GM21367 (cell line): ENCODE results near the gene ATXN1.

Experiments
- ATAC-seq: cut with Tn5 transposase; IDR thresholded peaks from one replicate; pipeline ENCODE4 v1.9.1; 2021; ENCODE audit not compliant: unreplicated experiment

Gene ATXN1

DNA sequence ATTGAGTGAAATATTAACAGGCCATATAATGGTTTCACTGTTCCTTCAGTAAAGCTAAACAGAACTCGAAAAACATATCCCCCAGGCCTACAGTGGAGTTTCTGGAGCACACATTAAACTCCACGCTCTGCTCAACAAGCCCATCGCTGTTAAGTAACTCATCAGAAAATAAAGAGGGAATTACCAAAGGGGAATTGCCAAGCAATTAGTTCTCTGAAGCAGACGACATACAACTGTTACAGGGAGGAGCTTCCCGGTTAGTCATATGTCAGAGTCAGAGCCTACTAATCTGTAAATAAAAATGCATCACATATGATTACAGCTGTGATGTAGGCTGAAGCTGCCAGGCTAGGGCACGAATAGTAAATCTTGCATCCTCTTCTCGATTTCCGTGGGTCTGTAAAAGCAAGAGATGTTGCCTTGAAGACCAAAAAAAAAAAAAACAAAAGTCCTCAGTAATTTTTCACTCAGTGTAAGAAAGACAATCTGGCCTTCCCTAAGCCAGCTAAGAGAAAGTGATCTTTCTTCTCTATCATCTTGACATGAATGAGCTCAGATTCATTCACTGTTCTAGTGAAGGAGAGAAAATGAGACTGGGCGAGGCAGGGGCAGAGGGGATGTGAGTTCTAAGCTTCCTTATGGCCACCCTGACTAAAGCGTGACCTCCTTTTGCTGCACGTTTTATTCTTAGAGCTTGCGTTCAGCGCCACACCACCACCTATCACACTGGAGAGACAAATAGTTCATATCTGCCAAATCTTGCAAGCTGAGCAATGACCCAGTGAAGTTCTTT, 13.8 kb downstream of the ATXN1 start:
- no peak for ATAC-seq

DNA sequence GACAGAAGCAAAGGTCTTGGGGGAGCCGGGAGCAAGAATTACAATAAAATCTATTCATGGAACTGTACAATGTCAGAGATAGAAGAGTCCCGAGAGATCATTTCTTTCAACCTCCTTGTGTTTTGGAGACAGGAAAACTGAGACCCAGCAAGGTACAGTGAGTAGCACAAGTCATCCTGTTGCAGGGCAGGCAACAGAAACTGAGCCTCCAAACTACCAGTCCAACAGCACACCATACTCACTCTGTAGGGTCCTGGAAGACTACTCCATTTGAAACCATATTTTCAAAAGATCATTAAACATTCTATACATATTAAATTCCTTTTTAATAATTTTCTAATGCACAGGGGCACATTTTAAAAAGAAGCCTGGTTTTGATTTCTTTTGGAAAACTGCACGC, 14.4 kb downstream of the ATXN1 start:
- no peak for ATAC-seq

DNA sequence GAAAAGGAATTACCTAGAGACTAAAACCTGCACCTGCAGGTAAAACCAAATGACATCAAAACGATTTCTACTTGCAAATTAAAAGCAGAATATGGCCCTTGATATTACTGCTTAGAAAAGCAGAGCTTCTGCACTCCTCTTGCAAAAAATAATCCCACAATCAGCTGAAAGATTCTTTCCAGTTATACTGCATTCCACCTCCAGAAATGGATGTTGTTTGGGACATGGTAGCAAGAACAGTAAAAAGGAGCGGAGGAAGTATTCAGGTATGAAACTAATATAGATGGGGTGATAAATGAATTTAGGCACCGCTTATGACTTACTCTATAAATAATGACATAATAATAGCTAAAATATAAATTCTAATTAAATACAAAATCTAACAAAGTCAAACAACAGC, 14.9 kb downstream of the ATXN1 start:
- no peak for ATAC-seq

DNA sequence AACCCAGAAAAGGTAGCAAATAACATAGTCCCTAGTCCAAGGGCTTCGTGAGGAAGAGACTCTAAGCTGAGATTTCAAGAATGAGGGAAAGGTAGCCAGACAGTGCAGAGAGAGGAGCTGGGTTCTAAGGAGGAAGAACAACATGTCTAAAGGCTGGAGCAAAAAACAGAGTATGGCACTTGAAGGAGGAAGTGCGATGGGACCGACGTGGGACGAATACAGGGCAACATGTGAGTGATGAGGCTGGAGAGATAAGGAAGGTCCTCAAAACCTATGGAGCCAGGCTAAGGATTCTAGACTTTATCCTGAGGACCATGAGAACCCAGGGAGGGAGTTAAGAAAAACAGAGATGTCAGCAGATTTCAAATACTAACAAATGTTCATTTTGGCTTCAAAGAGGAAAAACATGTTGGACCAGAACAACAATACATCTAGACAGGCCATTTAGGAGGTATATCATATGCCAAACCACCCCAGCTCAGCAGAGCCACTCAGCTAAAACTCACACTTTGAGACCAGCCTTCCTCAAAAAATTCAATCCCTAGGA, 17.5 kb downstream of the ATXN1 start:
- no peak for ATAC-seq

DNA sequence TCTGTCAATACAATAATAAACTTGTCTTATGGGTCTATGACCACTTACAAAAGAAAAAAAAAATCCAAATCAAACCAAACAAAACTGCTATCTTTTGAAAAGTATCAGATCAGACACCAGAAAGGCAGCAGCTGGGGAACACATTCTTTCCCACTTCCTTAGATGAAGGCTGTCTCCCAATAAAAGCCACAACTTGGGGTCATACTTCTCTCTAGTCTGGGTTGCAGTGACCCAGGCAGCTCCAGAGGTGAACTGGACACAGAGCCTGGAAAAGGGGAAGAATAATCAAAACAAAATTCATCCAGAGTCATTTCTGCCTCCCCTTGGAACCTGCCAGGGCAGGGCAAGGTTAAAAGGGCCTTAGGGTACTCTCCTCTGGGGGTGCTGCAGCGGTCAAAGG, 19.1 kb downstream of the ATXN1 start:
- no peak for ATAC-seq

DNA sequence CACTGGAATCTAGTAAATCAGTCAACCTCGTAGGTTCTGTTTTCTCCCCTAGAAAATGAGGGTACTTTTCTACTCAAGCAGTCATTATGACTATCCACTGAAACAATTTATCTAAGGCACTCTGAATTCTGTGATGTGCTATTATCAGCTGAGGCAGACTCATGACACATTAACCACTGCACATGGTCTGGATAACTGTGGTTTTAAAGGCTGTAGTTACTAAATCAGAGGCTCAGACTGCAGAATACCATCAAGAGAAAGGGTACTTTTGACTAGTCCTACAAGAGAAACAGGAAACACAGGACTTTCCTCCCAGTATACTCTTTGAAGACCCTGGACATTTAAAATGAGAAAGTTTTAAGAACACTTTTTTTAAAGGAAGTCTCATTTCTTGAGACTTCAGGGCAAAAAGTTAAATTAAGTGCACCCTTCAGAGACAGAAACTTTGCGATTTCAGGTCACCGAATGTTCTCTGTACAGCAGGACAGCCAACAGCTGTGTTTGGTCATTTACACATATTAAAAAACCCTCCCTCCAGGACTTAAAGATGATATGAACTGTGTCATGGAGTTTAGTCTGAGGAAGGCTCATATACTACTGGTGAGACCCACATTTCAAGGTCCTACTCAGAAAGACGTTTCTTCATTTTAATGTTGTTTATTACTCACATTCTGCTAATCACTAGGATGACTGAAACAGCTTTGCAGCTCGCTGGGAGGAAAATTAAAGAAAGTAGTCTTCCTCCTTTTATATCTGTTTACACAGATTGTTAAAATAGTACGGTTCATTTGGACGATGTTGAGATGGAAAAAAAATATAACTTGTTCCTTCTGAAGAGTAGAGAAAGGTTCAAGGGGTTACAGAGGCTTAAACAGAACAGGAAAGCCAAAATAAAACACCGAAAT, 19.9 kb downstream of the ATXN1 start:
- ATAC-seq: no peak

DNA sequence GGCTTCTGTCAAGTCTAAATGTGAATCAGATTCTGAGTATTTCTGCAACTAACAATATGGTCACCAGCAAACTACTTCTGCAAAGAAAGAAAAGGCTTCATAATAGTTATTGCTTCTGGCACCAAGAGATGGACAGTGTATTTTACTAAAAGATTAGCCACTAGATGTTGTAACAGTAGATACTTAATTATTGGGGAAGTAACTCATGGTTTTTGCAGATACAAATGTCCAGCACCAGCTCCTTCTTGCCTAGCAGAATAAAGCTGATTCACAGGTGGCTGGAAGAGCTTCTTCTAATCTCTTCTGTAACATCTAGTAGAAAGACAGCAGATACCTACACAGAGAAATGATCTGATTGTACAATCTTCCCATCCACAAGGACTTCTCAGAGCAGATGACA, 21.2 kb downstream of the ATXN1 start:
- ATAC-seq: no peak

DNA sequence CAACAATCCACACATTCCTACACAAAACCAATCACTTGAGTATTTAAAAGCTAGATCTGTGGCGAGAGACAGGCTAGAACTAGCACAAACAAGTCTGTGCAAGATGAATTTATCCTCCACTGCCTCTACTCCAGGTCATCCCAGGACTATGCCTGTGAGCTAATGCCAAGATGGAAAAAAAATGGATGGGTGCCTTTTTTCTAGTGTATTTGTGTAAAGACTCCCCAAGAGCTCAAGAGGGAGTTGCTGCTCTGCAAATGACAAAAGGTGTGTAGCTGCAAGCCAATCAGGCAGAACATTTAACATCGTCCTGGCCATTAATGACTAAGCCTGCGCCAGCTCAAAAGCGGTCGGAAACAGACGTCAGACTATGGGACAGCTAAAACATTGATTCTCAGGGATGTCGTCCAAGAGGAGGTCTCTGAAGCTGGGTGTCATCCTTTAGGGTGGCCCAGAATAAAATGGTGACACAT, 21.9 kb downstream of the ATXN1 start:
- ATAC-seq: no peak

DNA sequence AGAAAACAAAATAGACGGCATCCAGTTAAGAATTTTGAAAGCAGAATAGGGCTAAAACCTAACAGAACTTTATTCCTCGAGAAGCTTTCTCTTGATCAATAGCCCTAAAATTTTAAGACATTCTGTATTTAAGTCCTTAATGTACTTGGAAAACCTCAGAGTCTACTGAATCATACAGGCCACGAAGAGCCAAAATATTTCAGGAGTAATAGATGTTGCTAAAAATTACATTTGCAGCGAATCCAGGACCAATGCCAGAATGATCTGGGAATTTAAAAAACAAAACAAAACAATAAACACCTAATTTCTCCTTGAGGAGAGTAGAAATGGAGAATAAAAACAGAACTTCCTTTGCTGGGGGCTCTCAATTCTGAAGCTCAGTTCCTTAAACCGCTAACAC, 23.3 kb downstream of the ATXN1 start:
- no peak for ATAC-seq

DNA sequence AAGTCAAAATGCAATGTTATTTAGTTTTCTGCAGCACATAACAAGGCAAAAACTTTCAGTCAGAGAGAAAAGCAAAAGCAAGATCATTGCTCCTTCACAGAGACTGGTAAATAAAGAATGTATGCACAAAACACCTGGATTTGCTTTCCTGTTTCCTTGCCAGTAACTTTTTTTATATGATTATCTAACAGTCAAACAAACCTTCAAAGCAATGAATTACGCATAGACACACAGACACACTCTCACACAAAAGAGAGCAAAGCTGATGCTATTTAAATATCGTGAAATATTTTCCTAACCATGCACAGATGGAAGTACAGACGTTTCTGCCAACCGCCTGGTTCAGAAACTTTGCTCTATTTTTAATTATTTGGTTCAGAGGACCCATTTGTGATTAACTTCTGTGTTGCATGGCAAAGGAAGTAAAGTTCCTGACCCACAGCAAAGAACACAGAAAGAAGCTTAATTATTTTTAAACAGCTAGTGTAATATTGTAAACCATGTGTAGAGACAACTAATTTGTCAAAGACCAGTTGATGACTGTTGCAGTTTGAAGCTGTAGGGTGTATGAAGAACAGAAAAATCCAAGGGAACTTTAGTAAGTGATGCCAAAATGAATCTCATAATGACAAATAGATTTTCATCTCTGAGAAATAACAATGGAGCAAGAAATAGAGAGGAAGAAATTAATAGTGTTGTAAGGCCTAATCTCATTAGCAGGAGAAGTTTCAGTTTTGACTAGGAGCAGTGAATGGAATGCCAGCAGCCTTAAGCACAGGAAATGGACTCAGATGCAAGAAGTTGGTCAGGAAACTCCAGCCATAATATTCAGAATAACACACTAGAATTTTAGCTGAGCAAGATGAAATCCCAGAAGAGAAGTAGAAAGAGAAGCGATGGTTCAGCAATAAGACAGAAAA, 24.1 kb downstream of the ATXN1 start:
- no peak for ATAC-seq

DNA sequence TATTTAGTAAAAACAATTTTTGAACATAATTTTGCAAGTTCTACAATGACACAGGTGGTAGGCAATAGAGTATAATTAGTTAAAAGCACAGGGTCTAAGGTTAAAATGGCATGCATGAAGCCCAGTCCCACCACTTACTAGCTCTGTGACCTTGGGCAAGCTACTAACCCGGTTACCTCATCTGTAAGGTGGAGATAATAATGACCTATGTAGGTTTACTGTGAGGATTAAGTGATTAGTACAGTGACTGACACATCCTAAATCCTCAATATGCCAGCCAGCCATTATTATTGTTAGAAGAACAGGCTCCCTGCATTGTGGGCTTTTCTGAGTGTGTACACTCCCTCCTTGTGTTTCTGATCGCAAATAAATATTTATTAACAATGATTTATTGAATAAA, 26.2 kb downstream of the ATXN1 start:
- ATAC-seq: no peak

DNA sequence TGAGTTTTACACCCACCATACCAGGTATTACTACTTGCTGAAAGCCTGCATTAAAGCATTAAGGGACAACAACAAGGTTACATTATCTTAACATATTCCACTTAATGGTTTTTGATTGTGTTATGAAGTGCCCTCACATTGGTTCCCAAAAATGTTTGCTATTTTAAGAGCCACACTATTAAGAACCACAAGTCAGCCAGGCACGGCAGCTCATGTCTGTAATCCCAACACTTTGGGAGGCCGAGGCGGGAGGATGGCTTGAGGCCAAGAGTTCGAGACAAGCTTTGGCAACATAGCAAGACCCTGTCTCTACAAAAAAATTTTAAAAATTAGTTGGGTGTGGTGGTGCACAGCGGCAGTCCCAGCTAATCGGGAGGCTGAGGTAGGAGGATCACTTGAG, 28.2 kb downstream of the ATXN1 start:
- ATAC-seq: no peak

DNA sequence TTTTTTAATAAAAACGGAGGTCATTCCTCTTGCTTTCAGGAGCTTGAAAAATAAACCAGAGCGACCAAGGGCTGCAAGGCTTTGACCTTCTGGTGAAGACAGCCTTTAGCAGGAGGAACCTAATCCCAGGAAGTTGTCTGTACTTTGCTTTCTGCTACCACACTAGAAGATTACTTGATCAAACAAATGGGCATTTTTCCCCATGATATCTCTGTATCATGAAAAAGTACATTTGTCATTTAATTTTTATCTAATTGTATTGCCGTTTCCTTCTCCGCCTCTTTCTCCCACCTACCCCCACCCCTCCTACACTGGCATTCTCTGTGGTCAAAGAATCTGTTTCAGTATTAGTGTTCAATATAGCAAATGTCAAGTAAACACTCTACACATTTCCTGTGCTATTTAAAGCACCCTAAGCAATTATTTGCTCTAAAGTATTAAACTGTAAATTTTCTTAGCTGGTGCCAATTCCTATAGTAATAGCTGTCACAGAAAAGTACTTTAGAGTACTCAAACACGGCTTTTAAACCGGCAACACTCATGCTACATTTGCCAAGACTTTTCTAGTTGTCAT, 29.7 kb downstream of the ATXN1 start:
- peak; percentile 96 for ATAC-seq

DNA sequence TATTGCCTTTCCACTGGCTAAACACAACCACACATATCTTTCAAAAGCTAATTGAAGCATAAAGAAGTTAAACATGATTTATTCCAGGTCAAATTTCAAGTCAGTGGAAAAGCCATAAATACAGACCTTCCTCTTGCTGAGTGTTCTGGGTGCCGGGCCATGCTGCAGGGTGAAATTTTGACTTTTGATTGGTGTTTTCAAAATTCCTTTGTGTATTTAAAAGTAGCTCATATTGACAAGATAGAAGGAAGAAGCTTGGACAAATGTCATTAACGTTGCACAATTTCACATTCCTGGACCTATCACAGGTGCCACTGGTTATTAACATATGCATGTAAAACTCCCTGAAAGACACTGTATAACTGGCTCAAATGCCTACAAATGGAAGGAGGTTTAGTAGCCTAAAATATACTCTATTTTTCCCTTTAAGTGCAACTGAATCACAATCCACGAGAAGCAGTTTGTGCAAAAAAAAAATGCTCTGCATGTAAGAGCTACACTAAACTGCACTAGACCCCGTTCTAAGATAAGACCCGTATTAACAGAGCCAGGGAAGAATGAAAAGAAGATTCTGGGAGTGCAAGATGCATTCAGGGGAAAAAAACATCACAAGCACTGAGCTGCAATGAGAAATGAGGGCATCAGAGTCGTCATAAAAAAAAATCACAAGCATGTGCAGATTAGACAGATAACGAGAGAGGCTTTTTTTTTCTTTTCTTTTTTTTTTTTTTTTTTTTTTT, 30.4 kb downstream of the ATXN1 start:
- no peak for ATAC-seq

DNA sequence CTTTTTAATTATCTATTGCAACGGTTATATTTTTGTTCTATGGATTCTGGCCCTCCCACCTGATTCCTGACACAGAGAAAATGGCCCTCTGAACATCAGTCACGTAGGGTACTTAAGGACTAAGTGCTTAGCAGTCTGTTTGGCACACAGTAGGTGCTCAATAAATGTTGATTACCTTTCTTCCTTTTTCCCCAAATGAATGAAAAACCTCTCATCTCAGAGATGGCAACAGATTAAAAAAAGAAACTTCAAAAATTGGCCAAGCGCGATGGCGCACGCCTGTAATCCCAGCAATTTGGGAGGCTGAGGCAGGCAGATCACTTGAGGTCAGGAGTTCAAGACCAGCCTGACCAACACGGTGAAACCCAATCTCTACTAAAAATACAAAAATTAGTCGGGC, 31.5 kb downstream of the ATXN1 start:
- no peak for ATAC-seq

DNA sequence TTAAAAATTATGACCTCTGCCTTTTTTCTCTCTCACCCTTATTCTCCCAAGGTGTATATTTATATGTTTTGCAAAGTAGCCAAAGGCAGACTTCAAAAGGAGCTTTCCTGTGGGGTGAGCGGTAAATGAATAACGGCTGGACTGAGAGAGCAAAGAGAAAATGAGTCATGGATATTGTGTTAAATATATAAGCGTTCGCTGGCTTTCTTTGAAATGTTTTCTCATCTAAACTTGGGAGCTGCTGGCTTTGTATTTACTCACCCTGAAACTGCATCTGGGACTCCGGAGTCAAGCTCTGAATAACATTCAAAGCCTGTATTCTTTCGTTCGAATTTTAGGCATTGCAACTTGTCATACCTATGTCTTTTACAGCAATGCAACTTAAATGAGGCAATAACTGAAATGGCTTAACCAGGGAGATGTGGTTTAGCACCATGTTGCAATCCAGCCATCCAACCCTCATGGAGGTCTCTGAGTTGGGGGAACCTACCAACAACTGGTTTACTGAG, 32.0 kb downstream of the ATXN1 start:
- ATAC-seq: no peak

DNA sequence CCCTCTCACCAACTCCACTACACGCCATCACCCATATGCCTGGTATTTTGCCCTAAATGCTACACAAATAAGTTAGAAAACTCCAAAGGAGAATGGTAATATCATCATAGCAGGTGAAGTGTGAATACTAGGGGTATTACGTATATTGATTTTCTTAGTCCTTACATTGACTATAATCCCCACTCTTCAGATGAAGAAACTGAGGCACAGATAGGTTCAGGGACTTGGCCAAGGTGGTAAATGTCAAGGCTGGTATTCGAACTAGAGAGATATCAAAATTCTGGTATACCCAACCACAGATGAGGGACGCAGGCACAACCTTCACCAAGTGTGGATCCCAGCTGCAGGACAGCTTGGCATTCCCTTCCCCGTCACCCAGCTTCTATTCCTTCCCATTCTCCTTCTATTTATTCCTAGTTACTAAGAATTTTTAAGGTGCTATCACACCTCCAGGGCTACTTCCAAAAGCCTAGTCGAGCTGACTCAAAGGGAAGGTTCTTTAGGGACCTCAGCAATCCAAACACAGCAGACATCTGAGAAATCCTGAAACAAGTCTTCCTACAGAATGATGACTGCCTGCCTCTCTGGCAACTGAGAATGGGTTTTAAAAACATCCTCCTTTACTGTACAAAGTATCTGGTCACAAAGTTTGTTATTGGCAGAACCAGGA, 32.6 kb downstream of the ATXN1 start:
- ATAC-seq: no peak

DNA sequence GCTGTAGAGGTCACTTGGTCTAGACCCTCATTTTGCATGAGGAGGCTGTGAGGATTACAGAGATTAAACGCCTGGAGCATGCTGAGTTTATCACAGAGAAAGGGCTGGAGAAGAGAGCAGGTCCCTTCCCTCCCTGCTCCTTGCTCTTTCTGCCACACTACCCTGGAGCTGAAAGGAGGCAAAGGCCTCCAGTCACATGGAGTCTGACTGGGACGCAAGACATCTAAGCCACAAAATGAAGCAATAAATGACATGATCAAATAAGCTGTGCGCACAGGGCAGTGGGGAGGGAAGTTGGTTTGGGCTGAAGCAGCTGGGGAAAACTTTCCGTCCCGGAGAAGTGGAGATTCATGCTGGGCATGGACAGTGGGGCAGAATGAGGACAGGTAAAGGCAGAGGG, 33.3 kb downstream of the ATXN1 start:
- no peak for ATAC-seq
